Activated CD4-positive, alpha-beta T cell treated with anti-CD3 and anti-CD28 coated beads, Interleukin-2, amount 10 ng/mL, durations not matched to agents 24 days and 14 days (primary cell): ENCODE data around the gene CADPS2. TPM values are rescaled to one million over a fixed set of nuclear protein-coding genes. Genes with fewer than 3 reads are reported as not detected.

ENCODE experiments used
- total RNA-seq: library from RNA; stranded (reverse); gene quantifications from 2 replicates; pipeline ENCODE4 v1.2.3, GENCODE V29; 2022

Gene CADPS2
- total RNA-seq, 1 donor from 2014 or later = not detected

Other genes starting within 250 kb of the CADPS2 start
- gene RNF133, start 187.3 kb downstream of the CADPS2 start, total RNA-seq = not detected in 2 replicates
- gene RNF148, start 183.5 kb downstream of the CADPS2 start, total RNA-seq = not detected in 2 replicates
- gene TAS2R16, start 109.2 kb upstream of the CADPS2 start, total RNA-seq = not detected in 2 replicates